ENCODE measurements around the gene MYL9. TPM values are rescaled to one million over a fixed set of nuclear protein-coding genes. Genes with fewer than 3 reads are reported as not detected.

MYL9 gene
- total RNA-seq, 1 donor from 2014 or later = 128 TPM

- Mint-ChIP-seq H3K27me3 (ENCODE audit: unreplicated experiment) (peaks cover 3% of the 10 kb centered on the region), H3K9me3 (ENCODE audit: unreplicated experiment) (no peaks in the 10 kb centered on the region), H3K27ac (ENCODE audit: unreplicated experiment) (no peak overlapping the region), H3K4me3 (ENCODE audit: unreplicated experiment) (no peak overlapping the region), H3K4me1 (ENCODE audit: unreplicated experiment) (no peaks in the 10 kb centered on the region), H3K36me3 (ENCODE audit: low read depth, unreplicated experiment) (peaks cover 19% of the 10 kb centered on the region)
- no peak for TF ChIP-seq CTCF (IDR thresholded peaks at IDR 0.05; ENCODE audit: unreplicated experiment)
- no peak for DNase-seq (ENCODE audit: low spot score)
These were observed 41.5 kb downstream of the MYL9 start for GRCh38 chr20:36582821-36583220.

DNA sequence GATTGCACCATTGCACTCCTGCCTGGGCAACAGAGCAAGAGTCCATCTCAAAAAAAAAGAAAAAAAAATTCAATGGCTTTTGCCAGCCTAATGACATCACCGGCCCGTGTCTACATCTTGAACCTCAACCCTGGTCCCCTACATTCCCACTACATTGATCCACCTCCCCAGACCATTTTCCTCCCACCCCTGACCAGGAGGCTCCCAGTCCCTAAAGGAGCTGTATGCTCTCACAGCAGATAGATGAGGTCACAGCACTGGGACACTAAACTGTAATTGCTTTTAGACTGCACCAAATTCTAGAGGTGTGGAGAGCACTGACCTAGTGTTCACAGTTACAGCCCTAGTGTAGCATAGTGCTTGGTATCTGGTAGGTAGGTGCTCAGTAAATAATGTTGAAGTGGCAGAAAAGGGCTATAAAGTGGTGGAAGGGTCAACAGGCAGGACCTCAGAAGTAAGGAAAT is 42.7 kb downstream of the MYL9 start:
- Mint-ChIP-seq H3K4me3 (ENCODE audit: unreplicated experiment) (peak overlapping the region; percentile 29), H3K9me3 (ENCODE audit: unreplicated experiment) (no peaks in the 10 kb centered on the region), H3K36me3 (ENCODE audit: low read depth, unreplicated experiment) (peaks cover 19% of the 10 kb centered on the region), H3K27me3 (ENCODE audit: unreplicated experiment) (peaks cover 3% of the 10 kb centered on the region), H3K27ac (ENCODE audit: unreplicated experiment) (no peak overlapping the region), H3K4me1 (ENCODE audit: unreplicated experiment) (no peaks in the 10 kb centered on the region)
- DNase-seq (ENCODE audit: low spot score) = no peak
- no peak for TF ChIP-seq CTCF (IDR thresholded peaks at IDR 0.05; ENCODE audit: unreplicated experiment)

DNA sequence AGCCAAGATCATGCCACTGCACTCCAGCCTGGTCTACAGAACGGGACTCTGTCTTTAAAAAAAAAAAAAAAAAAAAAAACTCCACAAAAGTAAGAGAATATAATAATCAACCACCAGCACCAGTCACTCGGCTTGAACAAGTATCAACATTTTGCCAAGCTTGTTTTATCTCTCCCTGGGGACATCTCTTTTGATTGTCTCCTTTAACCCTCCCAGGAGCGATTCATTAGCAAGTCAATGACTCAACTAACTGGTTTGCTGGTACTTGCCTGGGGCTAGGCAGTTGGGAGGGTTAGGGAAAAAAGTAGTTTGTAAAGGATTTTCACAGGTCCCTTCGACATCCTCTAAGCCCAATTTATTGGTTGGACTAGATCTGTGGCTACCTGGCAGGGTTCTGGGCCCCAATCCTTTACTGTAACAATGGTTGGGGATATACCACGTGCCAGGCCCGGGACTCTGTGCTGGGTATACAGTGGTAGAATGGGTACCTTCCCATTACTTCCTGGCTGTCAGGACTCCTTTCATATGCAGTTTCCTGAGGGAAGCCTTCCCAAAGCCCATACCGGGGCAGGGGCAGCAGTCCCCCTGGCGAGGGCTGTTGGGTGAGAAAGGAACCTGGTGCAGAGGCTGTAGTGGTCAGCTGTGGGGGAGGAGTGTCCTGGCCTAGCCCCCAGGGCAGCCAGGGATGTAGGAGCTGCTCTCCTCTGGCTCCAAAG is 44.2 kb downstream of the MYL9 start:
- peak overlapping the region; percentile 37 for H3K4me3 Mint-ChIP-seq (ENCODE audit: unreplicated experiment)
- H3K36me3 Mint-ChIP-seq (ENCODE audit: low read depth, unreplicated experiment) = peaks cover 9% of the 10 kb centered on the region

DNA sequence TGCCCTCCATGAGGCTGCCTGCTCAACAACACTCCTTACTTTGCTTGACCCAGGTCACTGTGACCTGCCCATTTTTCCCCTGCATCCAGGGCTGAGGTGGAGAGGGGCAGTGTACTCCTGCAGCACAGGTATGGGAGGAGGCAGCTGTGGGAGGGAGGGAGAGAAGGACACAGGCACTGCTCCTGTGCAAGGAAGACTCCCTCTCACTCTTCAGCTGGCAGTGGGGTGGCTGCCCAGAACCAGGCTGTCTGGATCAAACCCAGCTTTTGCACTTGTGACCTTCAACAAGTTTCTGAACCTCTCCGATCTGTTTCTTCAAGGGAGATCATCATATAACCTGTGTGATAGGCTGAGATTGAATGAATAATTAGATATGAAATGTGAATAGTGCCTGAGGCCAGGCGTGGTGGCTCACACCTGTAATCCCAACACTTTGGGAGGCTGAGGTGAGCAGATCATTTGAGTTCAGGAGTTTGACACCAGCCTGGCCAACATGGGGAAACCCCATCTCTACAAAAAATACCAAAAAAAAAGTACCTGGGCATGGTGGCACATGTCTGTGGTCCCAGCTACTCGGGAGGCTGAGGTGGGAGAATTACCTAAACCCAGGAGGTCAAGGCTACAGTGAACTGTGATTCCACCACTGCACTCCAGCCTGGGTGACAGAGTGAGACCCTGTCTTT is 46.2 kb downstream of the MYL9 start:
- Mint-ChIP-seq H3K9me3 (ENCODE audit: unreplicated experiment) (no peaks in the 10 kb centered on the region), H3K27me3 (ENCODE audit: unreplicated experiment) (peaks cover 1% of the 10 kb centered on the region), H3K4me1 (ENCODE audit: unreplicated experiment) (peaks cover 11% of the 10 kb centered on the region), H3K36me3 (ENCODE audit: low read depth, unreplicated experiment) (peaks cover 20% of the 10 kb centered on the region), H3K4me3 (ENCODE audit: unreplicated experiment) (peak overlapping the region; percentile 31), H3K27ac (ENCODE audit: unreplicated experiment) (no peak overlapping the region)
- no peak for TF ChIP-seq CTCF (IDR thresholded peaks at IDR 0.05; ENCODE audit: unreplicated experiment)
- DNase-seq (ENCODE audit: low spot score) = no peak

More for the DNA sequence above, 44.2 kb downstream of the MYL9 start:
- DNase-seq (ENCODE audit: low spot score) = no peak
- TF ChIP-seq CTCF (IDR thresholded peaks at IDR 0.05; ENCODE audit: unreplicated experiment) = no peak
- no peak overlapping the region for H3K27ac Mint-ChIP-seq (ENCODE audit: unreplicated experiment)
- no peaks in the 10 kb centered on the region for H3K4me1 Mint-ChIP-seq (ENCODE audit: unreplicated experiment)
- peaks cover 1% of the 10 kb centered on the region for H3K27me3 Mint-ChIP-seq (ENCODE audit: unreplicated experiment)
- no peaks in the 10 kb centered on the region for H3K9me3 Mint-ChIP-seq (ENCODE audit: unreplicated experiment)

- H3K4me3 Mint-ChIP-seq (ENCODE audit: unreplicated experiment) = peak overlapping the region; percentile 42
- DNase-seq (ENCODE audit: low spot score) = no peak
- H3K4me1 Mint-ChIP-seq (ENCODE audit: unreplicated experiment) = peaks cover 15% of the 10 kb centered on the region
- peak overlapping the region; percentile 30 for H3K27ac Mint-ChIP-seq (ENCODE audit: unreplicated experiment)
- peaks cover 22% of the 10 kb centered on the region for H3K36me3 Mint-ChIP-seq (ENCODE audit: low read depth, unreplicated experiment)
- no peaks in the 10 kb centered on the region for H3K9me3 Mint-ChIP-seq (ENCODE audit: unreplicated experiment)
- H3K27me3 Mint-ChIP-seq (ENCODE audit: unreplicated experiment) = peaks cover 1% of the 10 kb centered on the region
- TF ChIP-seq CTCF (IDR thresholded peaks at IDR 0.05; ENCODE audit: unreplicated experiment) = no peak
These were observed 50.0 kb downstream of the MYL9 start for GRCh38 chr20:36591281-36591680.
